IgD-negative memory B cell (primary cell): ENCODE results near the gene CCDC148. TPM values are rescaled to one million over a fixed set of nuclear protein-coding genes. Genes with fewer than 3 reads are reported as not detected.
"Not testable (repeated sequence)": the region's sequence is repeated elsewhere in the genome, so short reads cannot be mapped to it uniquely, and the experiment has no call there.

Experiments used
- H3K27ac Mint-ChIP-seq, 3 donors: one replicate each; pipeline ENCODE4 v1.8.0; 2020 to 2022; ENCODE audit warnings: mild to moderate bottlenecking in 3 of 3, mixed read lengths in 3 of 3, moderate library complexity in 1 of 3
- H3K27me3 Mint-ChIP-seq: one replicate; pipeline ENCODE4 v1.8.0; 2021; ENCODE audit warnings: mixed read lengths
- H3K36me3 Mint-ChIP-seq: one replicate; pipeline ENCODE4 v1.8.0; 2020; ENCODE audit warnings: mild to moderate bottlenecking, mixed read lengths
- H3K4me1 Mint-ChIP-seq, 3 donors: one replicate each; pipeline ENCODE4 v1.8.0; 2020 to 2022; ENCODE audit warnings: mixed read lengths in 3 of 3, mild to moderate bottlenecking in 1 of 3
- H3K4me3 Mint-ChIP-seq, 4 donors: one replicate each; pipeline ENCODE4 v1.8.0; 2020 to 2022; ENCODE audit warnings: mild to moderate bottlenecking in 4 of 4, mixed read lengths in 4 of 4, moderate library complexity in 3 of 4
- H3K9me3 Mint-ChIP-seq, 3 donors: one replicate each; pipeline ENCODE4 v1.8.0; 2020 to 2021; ENCODE audit warnings: mixed read lengths in 3 of 3, mild to moderate bottlenecking in 1 of 3
- polyA plus RNA-seq: library from polyadenylated mRNA; unstranded; fragments of 300-500 nt; fragmentation: Illumina TruSeq; gene quantifications from one replicate; pipeline ENCODE4 v1.2.3, GENCODE V29; 2021

Gene CCDC148
- polyA plus RNA-seq, 1 donor from 2014 or later: not detected

GRCh38 chr2:158464426-158465281 lies 8.1 kb upstream of the CCDC148 start:
- H3K36me3 Mint-ChIP-seq: no peaks in the 10 kb centered on the region
- H3K27me3 Mint-ChIP-seq: peaks cover 3% of the 10 kb centered on the region
- H3K4me3 Mint-ChIP-seq: no peak overlapping the region
- no peak overlapping the region for H3K27ac Mint-ChIP-seq
- H3K9me3 Mint-ChIP-seq: no peaks in the 10 kb centered on the region
- peaks cover 0 to 3% (median 2%) of the 10 kb centered on the region in 3 donors for H3K4me1 Mint-ChIP-seq

- H3K27me3 Mint-ChIP-seq: peaks cover 3% of the 10 kb centered on the region
- no peak overlapping the region for H3K4me3 Mint-ChIP-seq
- H3K9me3 Mint-ChIP-seq: no peaks in the 10 kb centered on the region
- peaks cover under 1 to 3% (median 3%) of the 10 kb centered on the region in 3 donors for H3K4me1 Mint-ChIP-seq
- no peak overlapping the region for H3K27ac Mint-ChIP-seq
- no peaks in the 10 kb centered on the region for H3K36me3 Mint-ChIP-seq
Measured at GRCh38 chr2:158463496-158464095, 7.0 kb upstream of the CCDC148 start.

GRCh38 chr2:158460632-158461297 lies 4.2 kb upstream of the CCDC148 start:
- Mint-ChIP-seq H3K36me3 (no peaks in the 10 kb centered on the region), H3K27ac (no peak overlapping the region), H3K9me3 (no peaks in the 10 kb centered on the region), H3K4me3 (peak overlapping the region in 1 of 4 donors; percentile 23), H3K4me1 (peaks cover 8 to 15% (median 13%) of the 10 kb centered on the region in 3 donors), H3K27me3 (peaks cover 5% of the 10 kb centered on the region)

- Mint-ChIP-seq H3K27ac (no peak overlapping the region), H3K9me3 (no peaks in the 10 kb centered on the region), H3K36me3 (no peaks in the 10 kb centered on the region), H3K4me1 (peaks cover 11 to 17% (median 13%) of the 10 kb centered on the region in 3 donors), H3K4me3 (peak overlapping the region in 1 of 4 donors; percentile 88), H3K27me3 (peaks cover 5% of the 10 kb centered on the region)
Measured at GRCh38 chr2:158459161-158460003, 2.8 kb upstream of the CCDC148 start.

GRCh38 chr2:158458617-158458920 lies 2.0 kb upstream of the CCDC148 start:
- Mint-ChIP-seq H3K9me3 (no peaks in the 10 kb centered on the region), H3K36me3 (no peaks in the 10 kb centered on the region), H3K27ac (peak overlapping the region in 2 of 3 donors; percentile 7 to 65), H3K27me3 (peaks cover 5% of the 10 kb centered on the region), H3K4me3 (peak overlapping the region; percentile 88 to 97 (median 94)), H3K4me1 (peaks cover 12 to 17% (median 13%) of the 10 kb centered on the region in 3 donors)

GRCh38 chr2:158457826-158458616 lies 1.5 kb upstream of the CCDC148 start:
- Mint-ChIP-seq H3K36me3 (peaks cover 3% of the 10 kb centered on the region), H3K9me3 (no peaks in the 10 kb centered on the region), H3K27me3 (peaks cover 6% of the 10 kb centered on the region), H3K27ac (peak overlapping the region; percentile 7 to 91 (median 65)), H3K4me3 (peak overlapping the region; percentile 88 to 97 (median 94)), H3K4me1 (peaks cover 12 to 17% (median 13%) of the 10 kb centered on the region in 3 donors)

- Mint-ChIP-seq H3K36me3 (peaks cover 3% of the 10 kb centered on the region), H3K4me1 (peaks cover 12 to 17% (median 13%) of the 10 kb centered on the region in 3 donors), H3K27ac (peak overlapping the region in 2 of 3 donors; percentile 65 to 91), H3K9me3 (no peaks in the 10 kb centered on the region), H3K4me3 (peak overlapping the region; percentile 88 to 97 (median 94)), H3K27me3 (peaks cover 7% of the 10 kb centered on the region)
Measured at GRCh38 chr2:158457092-158457825, 706 bp upstream of the CCDC148 start.

GRCh38 chr2:158443606-158444005 lies 12.9 kb downstream of the CCDC148 start:
- Mint-ChIP-seq H3K4me1 (no peaks in the 10 kb centered on the region), H3K4me3 (no peak overlapping the region)

GRCh38 chr2:158439062-158439461 lies 17.5 kb downstream of the CCDC148 start:
- not testable (repeated sequence) for H3K36me3 Mint-ChIP-seq, H3K4me3 Mint-ChIP-seq, H3K9me3 Mint-ChIP-seq, H3K27ac Mint-ChIP-seq, H3K27me3 Mint-ChIP-seq, H3K4me1 Mint-ChIP-seq

More at GRCh38 chr2:158443606-158444005, 12.9 kb downstream of the CCDC148 start:
- Mint-ChIP-seq H3K9me3 (peaks cover 0 to 6% (median 5%) of the 10 kb centered on the region in 3 donors), H3K36me3 (no peaks in the 10 kb centered on the region), H3K27ac (no peak overlapping the region), H3K27me3 (no peaks in the 10 kb centered on the region)

- not testable (repeated sequence) for H3K27ac Mint-ChIP-seq, H3K9me3 Mint-ChIP-seq, H3K4me1 Mint-ChIP-seq, H3K27me3 Mint-ChIP-seq, H3K36me3 Mint-ChIP-seq
- peak overlapping the region in 1 of 4 donors; percentile 53 for H3K4me3 Mint-ChIP-seq
Measured at GRCh38 chr2:158433716-158434115, 22.8 kb downstream of the CCDC148 start.

GRCh38 chr2:158432117-158432516 lies 24.4 kb downstream of the CCDC148 start:
- Mint-ChIP-seq H3K4me1 (no peaks in the 10 kb centered on the region), H3K27ac (no peak overlapping the region), H3K9me3 (peaks cover 6 to 10% (median 9%) of the 10 kb centered on the region in 3 donors), H3K4me3 (no peak overlapping the region), H3K36me3 (no peaks in the 10 kb centered on the region), H3K27me3 (peaks cover 1% of the 10 kb centered on the region)

- Mint-ChIP-seq H3K4me3 (no peak overlapping the region), H3K9me3 (peaks cover 10 to 28% (median 10%) of the 10 kb centered on the region in 3 donors), H3K27me3 (peaks cover 9% of the 10 kb centered on the region), H3K27ac (no peak overlapping the region), H3K4me1 (no peaks in the 10 kb centered on the region), H3K36me3 (peaks cover 4% of the 10 kb centered on the region)
Measured at GRCh38 chr2:158414538-158414937, 42.0 kb downstream of the CCDC148 start.

- H3K4me1 Mint-ChIP-seq: no peaks in the 10 kb centered on the region
- H3K27me3 Mint-ChIP-seq: peaks cover 9% of the 10 kb centered on the region
- peaks cover 10 to 29% (median 10%) of the 10 kb centered on the region in 3 donors for H3K9me3 Mint-ChIP-seq
Measured at GRCh38 chr2:158413581-158413980, 43.0 kb downstream of the CCDC148 start.

More at GRCh38 chr2:158413581-158413980, 43.0 kb downstream of the CCDC148 start:
- peaks cover 4% of the 10 kb centered on the region for H3K36me3 Mint-ChIP-seq
- no peak overlapping the region for H3K27ac Mint-ChIP-seq
- H3K4me3 Mint-ChIP-seq: no peak overlapping the region
